ENCODE data around the gene TMOD2.

DNA sequence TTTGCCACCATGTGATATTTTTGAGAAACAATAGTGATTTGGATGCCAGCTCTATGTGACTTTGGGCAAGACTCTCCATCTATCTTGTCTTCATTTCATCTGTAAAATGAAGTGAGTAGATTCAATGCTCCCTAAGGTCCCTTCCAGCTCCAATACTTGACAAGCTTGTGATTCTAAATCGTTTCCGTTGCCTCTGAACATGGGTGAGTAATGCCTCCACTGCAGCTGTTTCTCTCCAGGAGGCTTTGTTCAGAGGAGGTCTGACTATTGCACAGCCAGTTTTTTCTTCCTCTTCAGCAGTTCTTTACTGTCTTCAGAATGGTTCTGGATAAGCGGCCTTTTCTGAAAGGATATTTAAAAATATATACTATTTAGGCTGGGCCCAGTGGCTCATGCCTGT is 63.2 kb downstream of the TMOD2 start:
- TF ChIP-seq ARNT (IDR thresholded peaks at IDR 0.05) (no peak), SP1 (IDR thresholded peaks at IDR 0.05) (no peak), CTBP1 (IDR thresholded peaks at IDR 0.05; ENCODE audit: borderline replicate concordance) (no peak), SUZ12 (IDR thresholded peaks at IDR 0.05) (no peak), FOXK2 (IDR thresholded peaks at IDR 0.05) (no peak), BHLHE40 (IDR thresholded peaks at IDR 0.05; ENCODE audit: borderline replicate concordance) (no peak), FOXM1 (IDR thresholded peaks at IDR 0.05; ENCODE audit: borderline replicate concordance) (no peak), ELF4 (IDR thresholded peaks at IDR 0.05) (no peak), ZNF384 (IDR thresholded peaks at IDR 0.05) (no peak), TARDBP (IDR thresholded peaks at IDR 0.05) (no peak)

Data from HEK293T (cell line).